SJSA1 (cell line): ENCODE data around the gene PTGES. TPM values are rescaled to one million over a fixed set of nuclear protein-coding genes. Genes with fewer than 3 reads are reported as not detected.
"Not testable (repeated sequence)": the region's sequence is repeated elsewhere in the genome, so short reads cannot be mapped to it uniquely, and the experiment has no call there.

Source experiments
- DNase-seq, 2 experiments: peaks; one replicate each; pipeline ENCODE4 v3.0.0-alpha.2; 2015 to 2020; ENCODE audit warnings: low spot score in 2 of 2, low read depth in 1 of 2
- H3K27ac ChIP-seq: fragments of 250-450 bp; sonication (Bioruptor Pico); 2 replicates; pipeline ENCODE4 v1.5.1; 2020; ENCODE audit warnings: mild to moderate bottlenecking, moderate library complexity
- H3K27me3 ChIP-seq: fragments of 250-450 bp; sonication (Bioruptor Pico); replicated peaks from 2 replicates; pipeline ENCODE4 v1.5.1; 2020; ENCODE audit warnings: mild to moderate bottlenecking, moderate library complexity
- H3K36me3 ChIP-seq: fragments of 250-450 bp; sonication (Bioruptor Pico); 2 replicates; pipeline ENCODE4 v1.5.1; 2020; ENCODE audit warnings: mild to moderate bottlenecking
- H3K4me1 ChIP-seq: fragments of 250-450 bp; sonication (Bioruptor Pico); replicated peaks from 2 replicates; pipeline ENCODE4 v1.6.1; 2021; ENCODE audit warnings: mild to moderate bottlenecking
- H3K4me3 ChIP-seq: fragments of 250-450 bp; sonication (Bioruptor Pico); 2 replicates; pipeline ENCODE4 v1.5.1; 2020; ENCODE audit warnings: mild to moderate bottlenecking
- H3K9me3 ChIP-seq: fragments of 250-450 bp; sonication (Bioruptor Pico); replicated peaks from 2 replicates; pipeline ENCODE4 v1.5.1; 2020; ENCODE audit warnings: mild to moderate bottlenecking
- total RNA-seq: library from RNA; depleted of rRNA; stranded (reverse); fragments of >200 nt; shearing (Covaris generic); gene quantifications from 2 replicates; pipeline ENCODE4 v1.2.3, GENCODE V29; 2014; rRNA removed

Gene PTGES, protein sequence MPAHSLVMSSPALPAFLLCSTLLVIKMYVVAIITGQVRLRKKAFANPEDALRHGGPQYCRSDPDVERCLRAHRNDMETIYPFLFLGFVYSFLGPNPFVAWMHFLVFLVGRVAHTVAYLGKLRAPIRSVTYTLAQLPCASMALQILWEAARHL
- total RNA-seq, result 2.4 and 5.4 TPM in 2 replicates

DNA sequence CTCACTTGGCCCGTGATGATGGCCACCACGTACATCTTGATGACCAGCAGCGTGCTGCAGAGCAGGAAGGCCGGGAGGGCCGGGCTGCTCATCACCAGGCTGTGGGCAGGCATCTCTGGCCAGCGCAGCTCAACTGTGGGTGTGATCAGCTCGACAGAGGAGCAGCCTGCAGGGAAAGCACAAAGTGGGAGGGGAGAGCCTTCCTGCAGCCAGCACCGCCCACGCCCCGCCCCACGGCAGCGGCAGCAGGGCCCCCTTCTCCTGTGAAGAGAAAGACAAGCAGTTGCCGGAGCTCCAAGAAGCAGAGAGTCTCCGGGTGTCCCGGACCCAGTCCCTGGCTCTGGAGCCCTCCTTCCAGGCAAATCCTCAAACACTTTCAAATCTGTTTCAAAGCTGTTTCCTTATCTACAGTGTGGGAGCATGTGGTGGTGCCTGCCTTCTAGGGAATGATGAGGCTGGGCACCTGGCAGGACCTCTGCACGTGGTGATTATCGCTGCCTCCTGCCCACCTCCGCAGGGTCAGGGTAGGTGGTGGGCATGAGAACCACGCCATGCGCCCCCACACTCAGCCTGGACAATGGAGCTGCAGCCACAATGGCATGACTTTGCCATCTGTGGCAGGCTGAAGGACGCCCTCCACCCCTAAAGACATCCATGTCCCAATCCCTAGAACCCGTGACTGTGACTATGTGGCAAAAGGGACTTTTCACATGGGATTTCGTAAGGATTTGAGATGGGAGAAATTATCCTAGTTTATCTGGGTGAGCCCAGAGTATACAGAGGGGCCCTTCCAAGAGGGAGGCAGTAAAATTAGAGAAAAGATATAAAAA is at the start of gene PTGES:
TSS of gene PTGES (minus strand) at position 143 of the 830 bp plus-strand sequence. CDS start at position 113, 30 bp downstream.
- Histone ChIP-seq H3K4me1 (peaks cover 50% of the 10 kb centered on the region), H3K9me3 (no peaks in the 10 kb centered on the region), H3K4me3 (peak within 1 kb of the TSS; percentile 27), H3K27me3 (no peaks in the 10 kb centered on the region), H3K27ac (no peak within 1 kb of the TSS), H3K36me3 (no peaks in the 10 kb centered on the region; the same call in 1 of the 2 replicates)
- peak; percentile 69 to 86 for DNase-seq

DNA sequence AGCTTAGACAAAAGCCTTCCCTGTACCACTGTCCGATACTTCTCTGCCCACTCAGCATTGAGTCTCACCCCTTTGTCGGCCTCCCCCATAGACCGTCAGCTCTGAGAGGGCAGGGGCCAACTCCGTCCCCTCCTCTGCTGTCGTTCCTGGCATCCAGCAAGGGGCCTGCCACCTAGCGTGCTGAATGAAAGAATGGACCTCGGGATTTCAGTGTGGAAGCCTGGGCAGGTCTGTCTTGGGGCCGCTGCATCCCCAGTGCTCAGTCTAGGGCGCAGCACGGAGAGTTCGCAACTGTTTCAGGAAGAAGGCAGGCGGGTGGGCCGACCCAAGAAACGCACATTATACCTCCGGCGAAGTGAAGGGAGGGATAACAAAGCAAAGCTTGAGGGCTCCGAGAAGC is 48.7 kb upstream of the PTGES start:
- Histone ChIP-seq H3K4me1 (peaks cover 8% of the 10 kb centered on the region; the same call in 1 of the 2 replicates), H3K27me3 (no peaks in the 10 kb centered on the region)

DNA sequence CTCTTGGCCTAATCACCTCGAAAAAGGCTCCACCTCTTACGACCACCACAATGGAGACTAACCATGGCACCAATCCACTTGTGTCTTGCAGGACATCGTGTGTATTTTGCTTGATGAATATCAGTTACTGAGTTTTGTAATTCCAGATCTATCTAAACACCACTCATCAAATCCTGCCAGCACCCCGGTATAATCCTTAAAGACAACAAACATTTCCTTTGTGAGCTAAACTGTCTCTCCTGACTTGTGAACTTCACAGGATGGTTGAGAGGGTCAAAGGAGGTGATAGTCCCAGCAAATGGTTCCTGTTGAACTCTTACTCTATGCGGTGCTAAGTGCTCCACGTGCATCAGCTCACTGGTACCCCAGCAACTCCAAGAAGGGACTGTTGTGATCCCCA is 46.1 kb upstream of the PTGES start:
- Histone ChIP-seq H3K27ac (no peak overlapping the region), H3K9me3 (no peaks in the 10 kb centered on the region), H3K36me3 (peaks cover 3% of the 10 kb centered on the region; the same call in 1 of the 2 replicates), H3K4me1 (peaks cover 5% of the 10 kb centered on the region; the same call in 1 of the 2 replicates), H3K4me3 (no peak overlapping the region), H3K27me3 (0 out of 2 replicates have a peak, but pooled peaks cover 3% of the 10 kb centered on the region)
- no peak for DNase-seq

More for the DNA sequence above, 48.7 kb upstream of the PTGES start:
- DNase-seq, result no peak
- H3K4me3 ChIP-seq, result no peak overlapping the region
- H3K9me3 ChIP-seq, result no peaks in the 10 kb centered on the region
- no peak overlapping the region for H3K27ac ChIP-seq
- H3K36me3 ChIP-seq, result peaks cover 11% of the 10 kb centered on the region

DNA sequence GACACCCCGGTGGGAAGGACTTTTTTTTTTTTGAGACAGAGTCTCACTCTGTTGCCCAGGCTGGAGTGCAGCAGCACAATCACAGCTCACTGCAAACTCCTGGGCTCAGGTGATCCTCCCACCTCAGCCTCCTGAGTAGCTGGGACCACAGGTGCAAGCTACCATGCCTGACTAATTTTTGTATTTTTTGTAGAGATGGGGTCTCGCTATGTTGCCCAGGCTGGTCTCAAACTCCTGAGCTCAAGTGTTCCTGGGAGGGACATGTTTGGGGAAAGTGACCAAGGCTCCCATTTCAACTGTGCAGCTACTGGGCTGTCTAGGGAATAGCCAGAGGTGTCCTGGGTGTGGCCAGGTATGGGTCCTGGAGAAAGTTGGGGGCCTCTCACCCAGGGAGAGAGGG is 43.2 kb upstream of the PTGES start:
- not testable (repeated sequence) for H3K4me1 ChIP-seq, DNase-seq, H3K4me3 ChIP-seq, H3K27ac ChIP-seq, H3K36me3 ChIP-seq, H3K27me3 ChIP-seq, H3K9me3 ChIP-seq

DNA sequence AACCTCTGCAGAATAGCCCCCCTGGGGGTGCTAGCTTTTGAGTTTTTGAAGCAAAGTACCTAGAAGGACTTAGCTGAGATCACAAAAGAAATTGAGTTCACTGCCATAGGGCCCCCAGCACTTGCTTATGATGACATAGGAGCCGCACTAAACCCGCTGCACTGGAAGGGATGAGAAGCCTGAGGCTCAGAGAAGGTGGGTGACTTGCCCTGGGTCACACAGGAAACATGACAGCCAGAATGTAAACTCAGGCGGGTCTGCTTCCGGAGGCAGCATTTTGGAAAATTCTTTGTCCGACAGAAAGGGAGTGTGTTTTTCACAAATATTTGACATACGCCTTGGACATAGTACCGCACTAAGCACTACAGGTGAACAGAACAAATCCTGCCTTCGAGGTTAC is 41.7 kb upstream of the PTGES start:
- no peak for DNase-seq
- Histone ChIP-seq H3K4me3 (no peak overlapping the region), H3K27ac (no peak overlapping the region)

DNA sequence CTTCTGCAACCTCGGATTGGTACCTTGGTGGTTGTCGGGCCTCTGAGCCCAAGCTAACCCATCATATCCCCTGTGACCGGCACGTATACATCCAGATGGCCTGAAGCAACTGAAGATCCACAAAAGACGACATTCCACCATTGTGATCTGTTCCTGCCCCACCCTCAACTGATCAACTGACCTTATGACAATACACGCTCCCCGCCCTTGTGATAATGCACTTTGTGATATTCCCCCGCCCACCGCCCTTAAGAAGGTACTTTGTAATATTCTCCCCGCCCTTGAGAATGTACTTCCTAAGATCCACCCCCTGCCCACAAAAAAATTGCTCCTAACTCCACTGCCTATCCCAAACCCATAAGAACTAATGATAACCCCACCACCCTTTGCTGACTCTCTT is 33.6 kb upstream of the PTGES start:
- no peaks in the 10 kb centered on the region for H3K9me3 ChIP-seq

More for the DNA sequence above, 41.7 kb upstream of the PTGES start:
- Histone ChIP-seq H3K36me3 (no peaks in the 10 kb centered on the region), H3K4me1 (no peaks in the 10 kb centered on the region), H3K27me3 (0 out of 2 replicates have a peak, but pooled peaks cover 3% of the 10 kb centered on the region), H3K9me3 (no peaks in the 10 kb centered on the region)

DNA sequence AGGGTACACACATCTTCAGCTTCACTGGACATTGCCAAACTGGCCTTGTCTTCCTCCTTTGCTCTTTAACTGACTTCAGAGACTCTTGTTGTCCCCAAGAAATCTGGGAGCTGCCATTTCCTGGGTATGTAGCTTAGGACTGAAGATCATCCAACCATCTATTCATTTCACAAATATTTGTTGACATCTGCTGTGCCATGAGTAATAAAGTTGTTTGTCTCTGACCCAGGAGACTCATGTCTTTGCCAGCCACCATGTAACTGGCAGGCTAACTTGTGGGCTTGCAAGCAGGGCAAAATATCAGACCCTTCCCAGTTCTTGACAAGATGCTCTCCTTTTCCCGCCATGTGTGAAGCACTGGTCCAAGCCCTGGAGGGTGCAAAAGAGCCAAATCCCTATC is 33.0 kb upstream of the PTGES start:
- H3K4me1 ChIP-seq, result peaks cover 8% of the 10 kb centered on the region
- H3K27me3 ChIP-seq, result no peaks in the 10 kb centered on the region
- no peak for DNase-seq
- H3K27ac ChIP-seq, result no peak overlapping the region
- H3K36me3 ChIP-seq, result no peaks in the 10 kb centered on the region
- H3K4me3 ChIP-seq, result no peak overlapping the region
- H3K9me3 ChIP-seq, result no peaks in the 10 kb centered on the region

More for the DNA sequence above, 33.6 kb upstream of the PTGES start:
- H3K27me3 ChIP-seq, result no peaks in the 10 kb centered on the region
- no peaks in the 10 kb centered on the region for H3K36me3 ChIP-seq
- peaks cover 8% of the 10 kb centered on the region for H3K4me1 ChIP-seq
- H3K4me3 ChIP-seq, result no peak overlapping the region
- no peak for DNase-seq
- H3K27ac ChIP-seq, result no peak overlapping the region

DNA sequence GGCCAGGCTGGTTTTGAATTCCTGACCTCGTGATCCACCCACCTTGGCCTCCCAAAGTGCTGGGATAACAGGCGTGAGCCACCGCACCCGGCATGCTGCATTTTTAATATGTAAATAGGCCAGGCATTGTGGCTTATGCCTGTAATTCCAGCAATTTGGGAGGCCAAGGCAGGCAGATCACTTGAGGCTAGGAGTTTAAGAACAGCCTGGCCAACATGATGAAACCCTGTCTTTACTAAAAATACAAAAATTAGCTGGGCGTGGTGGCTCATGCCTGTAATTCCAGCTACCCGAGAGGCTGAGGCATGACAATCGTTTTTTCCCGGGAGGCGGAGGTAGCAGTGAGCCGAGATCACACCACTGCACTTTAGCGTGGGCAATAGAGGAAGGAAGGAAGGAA is 32.1 kb upstream of the PTGES start:
- H3K9me3 ChIP-seq, DNase-seq, H3K27ac ChIP-seq, H3K4me3 ChIP-seq, H3K27me3 ChIP-seq, H3K4me1 ChIP-seq, H3K36me3 ChIP-seq: not testable (repeated sequence)

DNA sequence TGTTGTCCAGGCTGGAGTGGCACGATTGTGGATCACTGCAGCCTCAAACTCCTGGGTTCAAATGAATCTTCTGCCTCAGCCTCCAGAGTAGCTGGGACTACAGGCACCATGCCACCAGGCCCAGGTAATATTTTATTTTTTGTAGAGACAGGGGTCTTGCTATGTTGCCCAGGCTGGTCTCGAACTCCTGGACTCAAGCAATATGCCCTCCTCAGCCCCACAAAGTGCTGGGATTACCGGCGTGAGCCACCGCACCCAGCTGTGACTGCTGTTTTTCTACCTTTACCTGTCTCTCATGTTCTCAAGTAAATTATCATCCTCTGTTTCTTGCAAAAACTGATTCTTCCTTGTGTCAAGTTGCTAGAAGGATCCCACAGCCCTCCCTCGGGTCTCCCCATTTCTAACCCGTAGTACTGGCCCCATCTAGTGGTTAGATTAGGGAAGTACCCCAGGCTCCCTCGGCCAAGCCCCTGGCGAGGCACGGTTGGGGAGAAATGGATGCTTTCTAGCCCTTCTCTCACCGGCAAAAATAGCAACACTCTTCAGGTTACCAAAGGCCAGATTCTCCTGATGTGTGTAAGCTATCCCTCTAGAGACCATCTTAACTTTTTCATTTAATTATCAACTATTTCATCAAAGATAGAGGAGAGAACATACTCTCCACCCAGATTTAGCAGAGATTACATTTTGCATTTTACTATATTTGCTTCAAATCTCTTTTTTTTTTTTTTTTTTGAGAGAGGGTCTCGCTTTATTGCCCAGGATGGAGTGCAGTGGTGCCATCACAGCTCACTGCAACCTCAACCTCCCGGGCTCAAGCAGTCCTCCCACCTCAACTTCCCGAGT is 30.9 kb upstream of the PTGES start:
- peak; percentile 60 to 75 for DNase-seq
- Histone ChIP-seq H3K36me3 (no peaks in the 10 kb centered on the region), H3K4me3 (no peak overlapping the region)

DNA sequence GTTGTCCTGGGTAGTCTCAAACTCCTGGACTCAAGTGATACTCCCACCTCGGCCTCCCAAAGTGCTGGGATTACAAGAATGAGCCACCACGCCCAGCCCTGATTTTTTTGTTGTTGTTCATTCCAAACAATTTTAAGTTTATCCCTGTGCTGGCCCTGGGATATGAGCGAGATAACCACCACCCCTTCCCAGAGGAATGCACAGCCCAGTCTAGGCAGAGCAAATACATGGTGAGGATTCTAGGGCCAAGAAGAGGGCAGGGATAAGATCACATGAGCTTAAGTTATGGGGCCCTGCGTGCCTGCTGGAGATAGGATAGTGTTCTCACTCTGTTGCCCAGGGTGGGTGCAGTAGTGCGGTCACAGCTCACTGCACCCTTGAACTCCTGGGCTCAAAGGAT is 29.1 kb upstream of the PTGES start:
- Histone ChIP-seq H3K27me3 (no peaks in the 10 kb centered on the region), H3K4me3 (no peak overlapping the region), H3K36me3 (no peaks in the 10 kb centered on the region), H3K27ac (no peak overlapping the region), H3K9me3 (no peaks in the 10 kb centered on the region), H3K4me1 (peaks cover 19% of the 10 kb centered on the region)
- DNase-seq, result peak; percentile 45 to 55

More for the DNA sequence above, 30.9 kb upstream of the PTGES start:
- peaks cover 8% of the 10 kb centered on the region for H3K4me1 ChIP-seq
- no peaks in the 10 kb centered on the region for H3K9me3 ChIP-seq
- no peak overlapping the region for H3K27ac ChIP-seq
- H3K27me3 ChIP-seq, result no peaks in the 10 kb centered on the region

DNA sequence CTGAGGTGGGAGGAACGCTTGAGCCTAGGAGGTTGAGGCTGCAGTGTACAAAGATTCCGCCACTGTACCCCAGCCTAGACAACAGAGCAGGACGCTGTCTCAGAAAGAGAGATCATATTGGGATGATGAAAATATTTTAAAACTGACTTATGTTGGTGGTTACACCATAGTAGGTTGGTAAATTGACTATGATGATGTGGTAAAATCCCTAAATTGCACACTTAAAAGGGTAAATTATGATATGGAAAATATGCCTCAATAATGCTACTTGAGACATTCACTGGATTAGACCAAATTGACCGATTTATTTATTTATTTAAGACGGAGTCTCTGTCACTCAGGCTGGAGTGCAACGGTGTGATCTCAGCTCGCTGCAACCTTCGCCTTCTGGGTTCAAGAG is 28.3 kb upstream of the PTGES start:
- H3K27ac ChIP-seq, result no peak overlapping the region
- H3K27me3 ChIP-seq, result no peaks in the 10 kb centered on the region
- no peak overlapping the region for H3K4me3 ChIP-seq
- H3K36me3 ChIP-seq, result no peaks in the 10 kb centered on the region
- H3K9me3 ChIP-seq, result no peaks in the 10 kb centered on the region
- H3K4me1 ChIP-seq, result peaks cover 27% of the 10 kb centered on the region
- no peak for DNase-seq

DNA sequence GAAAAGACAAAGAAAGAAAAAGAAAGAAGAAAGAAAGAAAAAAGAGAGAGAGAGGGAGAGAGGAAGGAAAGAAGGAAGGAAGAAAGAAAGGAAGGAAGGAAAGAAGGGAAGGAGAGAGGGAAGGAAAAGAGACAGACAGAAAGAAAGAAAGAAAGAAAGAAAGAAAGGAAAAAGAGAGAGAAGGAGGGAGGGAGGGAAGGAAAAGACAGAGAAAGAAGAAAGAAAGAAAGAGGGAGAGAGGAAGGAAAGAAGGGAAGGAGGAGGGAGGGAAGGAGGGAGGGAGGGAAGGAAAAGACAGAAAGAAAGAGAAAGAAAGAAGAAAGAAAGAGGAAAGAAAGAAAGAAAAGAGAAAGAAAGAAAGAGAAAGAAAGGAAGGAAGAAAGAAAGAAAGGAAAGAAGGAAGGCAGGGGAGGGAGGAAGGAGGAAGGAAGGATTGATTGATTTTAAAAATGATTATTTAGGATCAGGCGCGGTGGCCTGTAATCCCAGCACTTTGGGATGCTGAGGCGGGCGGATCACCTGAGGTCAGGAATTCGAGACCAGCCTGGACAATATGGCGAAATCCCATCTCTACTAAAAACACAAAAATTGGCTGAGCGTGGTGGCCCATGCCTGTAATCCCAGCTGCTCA is 26.8 kb upstream of the PTGES start:
- Histone ChIP-seq H3K27me3 (no peaks in the 10 kb centered on the region), H3K36me3 (no peaks in the 10 kb centered on the region), H3K27ac (no peak overlapping the region), H3K4me3 (no peak overlapping the region), H3K9me3 (no peaks in the 10 kb centered on the region), H3K4me1 (peaks cover 28% of the 10 kb centered on the region)
- no peak for DNase-seq

DNA sequence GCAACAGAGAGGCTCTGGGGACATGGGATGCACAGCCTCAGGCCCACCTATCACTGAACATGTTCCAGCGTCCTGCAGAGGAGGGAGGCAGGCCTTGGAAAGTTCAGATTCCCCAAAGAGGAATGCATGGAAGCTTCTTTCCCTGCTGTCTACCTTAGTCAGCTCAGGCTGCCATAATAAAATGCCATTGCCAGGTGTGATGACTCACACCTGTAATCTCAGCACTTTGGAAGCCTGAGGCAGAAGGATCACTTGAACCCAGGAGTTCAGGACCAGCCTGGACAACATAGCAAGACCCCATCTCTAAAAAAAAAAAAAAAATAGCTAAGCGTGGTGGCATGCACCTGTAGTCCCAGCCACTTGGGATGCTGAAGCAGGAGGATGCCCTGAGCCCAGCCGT is 25.6 kb upstream of the PTGES start:
- Histone ChIP-seq H3K4me1 (peaks cover 32% of the 10 kb centered on the region), H3K9me3 (no peaks in the 10 kb centered on the region), H3K36me3 (no peaks in the 10 kb centered on the region), H3K4me3 (no peak overlapping the region), H3K27me3 (no peaks in the 10 kb centered on the region), H3K27ac (no peak overlapping the region)
- no peak for DNase-seq
